NOMO-1 (cell line): Measurements from ENCODE around the gene KSR1.

Source experiments
- DNase-seq, 2 experiments: peaks; one replicate each; lab custom pipeline; 2025; ENCODE audit not compliant: unreplicated experiment in 2 of 2; lab: John Stamatoyannopoulos, UW

The KSR1 gene

DNA sequence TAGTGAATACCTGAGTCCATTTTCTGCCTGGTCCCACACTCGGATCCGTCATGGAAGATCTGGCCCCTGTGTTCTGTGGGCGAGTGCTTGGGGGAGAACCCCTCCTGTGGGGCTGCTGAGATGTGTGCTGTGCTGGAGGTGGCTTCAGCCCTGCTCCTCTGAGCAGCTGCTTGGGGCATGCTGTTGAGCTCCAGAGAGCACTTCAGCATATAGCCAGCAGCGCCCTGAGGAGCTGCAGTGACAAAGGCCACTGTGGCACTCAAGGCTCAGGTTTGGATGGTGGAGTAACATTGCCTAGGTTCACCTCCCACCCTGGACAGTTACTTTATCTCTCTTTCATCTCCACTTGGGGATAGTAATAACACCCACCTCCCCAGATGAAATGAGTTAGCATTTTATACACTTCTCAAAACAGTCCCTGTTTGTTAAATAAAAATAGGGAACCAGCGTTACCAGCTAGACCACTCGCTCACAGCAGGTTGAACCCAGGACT is 75.3 kb downstream of the KSR1 start:
- peak; percentile 13 to 41 for DNase-seq

DNA sequence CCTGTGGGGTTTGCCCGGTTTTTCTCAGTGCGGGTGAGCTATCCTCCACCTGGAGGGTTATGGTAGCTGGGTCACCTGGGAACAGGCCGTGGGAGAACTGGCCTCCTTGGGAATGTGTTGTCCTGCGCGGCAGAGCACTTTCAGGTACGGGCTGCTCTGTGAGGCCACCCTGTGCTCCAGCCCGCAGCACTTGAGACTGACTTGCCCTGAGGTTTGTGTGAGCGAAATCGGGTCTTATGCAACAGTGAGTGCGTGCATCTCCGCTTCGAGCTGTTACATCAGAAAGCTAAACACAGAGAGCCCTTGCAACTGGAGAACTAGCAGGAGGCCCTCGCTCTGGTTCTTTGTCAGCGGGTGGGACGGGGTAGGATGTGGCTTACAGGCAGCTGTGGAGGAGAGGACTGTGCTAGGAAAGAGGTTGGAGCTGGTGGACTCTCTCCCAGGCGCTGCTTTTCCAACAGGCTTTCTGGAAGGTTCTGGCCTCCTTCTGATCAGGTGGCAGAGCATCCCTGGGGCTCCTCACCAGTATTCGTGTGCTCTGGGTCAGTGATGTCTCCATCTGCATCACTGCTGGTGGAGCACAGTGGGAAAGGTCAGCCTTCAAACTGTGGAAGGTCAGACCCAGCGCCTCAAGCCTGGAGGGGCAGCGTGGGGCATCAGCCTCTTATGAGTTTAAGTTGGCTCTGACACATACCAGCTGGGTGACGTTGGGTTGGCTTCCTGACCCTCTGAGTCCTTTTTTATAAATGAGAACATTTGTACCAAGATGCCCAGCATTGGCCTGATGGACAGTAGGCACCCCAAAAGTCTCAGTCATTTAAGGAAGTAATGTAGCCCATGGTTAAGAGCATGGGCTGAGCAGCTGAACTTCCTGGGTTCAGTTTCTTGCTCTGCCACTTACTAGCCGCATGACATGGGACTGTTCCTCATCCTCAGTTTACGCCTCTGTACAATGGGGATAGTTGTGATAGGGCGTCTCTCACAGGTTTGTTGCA is 76.3 kb downstream of the KSR1 start:
- DNase-seq = peak; percentile 94 to 96

- DNase-seq = no peak
These were observed 77.9 kb downstream of the KSR1 start for GRCh38 chr17:27533874-27534815.

DNA sequence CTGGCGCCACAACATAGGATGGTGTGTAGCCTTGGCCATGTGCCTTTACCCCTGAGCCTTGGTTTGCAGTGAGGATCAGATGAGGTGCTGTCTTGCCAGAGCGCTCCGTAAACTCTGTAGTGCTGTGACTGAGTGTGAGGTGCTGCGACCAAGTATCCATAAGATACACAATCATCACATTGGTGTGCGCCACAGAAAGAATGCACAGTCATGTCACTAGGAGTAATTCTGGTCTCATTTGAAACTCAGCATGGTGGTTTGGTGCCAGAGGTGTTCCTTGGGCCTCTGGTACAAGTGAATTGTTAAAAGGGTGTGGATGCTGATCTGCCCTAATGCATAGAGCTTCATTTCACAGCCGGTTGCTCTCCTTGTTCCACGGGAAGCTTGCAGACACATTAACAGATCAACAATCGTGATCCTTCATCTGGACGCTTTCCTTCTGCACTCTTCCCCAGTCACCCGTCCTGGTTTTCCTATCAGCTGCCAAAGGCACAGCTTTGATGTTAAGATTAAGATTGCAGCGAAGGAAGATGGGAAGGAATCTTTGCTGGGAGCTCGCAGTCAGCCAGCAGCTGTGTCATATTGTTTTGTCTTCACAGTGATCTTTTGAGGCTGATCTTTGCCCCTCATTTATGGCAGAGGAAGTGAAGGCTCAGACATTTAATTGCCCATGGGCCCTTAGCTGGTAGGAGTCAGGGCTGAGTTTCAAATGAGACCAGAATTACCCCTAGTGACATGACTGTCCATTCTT is 79.1 kb downstream of the KSR1 start:
- peak; percentile 1 to 28 for DNase-seq

DNA sequence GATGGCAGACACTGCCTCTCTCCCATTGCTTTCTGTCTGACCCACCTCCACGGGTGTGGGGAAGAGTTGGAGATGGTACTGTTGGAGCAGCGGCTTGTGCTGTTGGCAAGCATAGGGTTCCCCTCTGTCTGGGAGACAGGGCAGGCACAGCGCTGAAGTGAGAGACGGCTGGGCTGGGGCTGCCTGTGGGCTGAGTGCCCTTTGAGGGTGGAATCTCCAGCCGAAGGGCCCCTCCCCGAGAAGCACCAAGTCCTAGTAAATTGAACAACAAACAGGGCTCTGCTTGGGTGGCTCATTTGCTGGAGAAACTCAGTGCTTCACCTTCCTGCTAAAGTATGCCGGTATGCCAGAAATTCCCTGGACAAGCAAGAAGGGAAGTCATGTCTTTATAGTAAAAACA is 79.7 kb downstream of the KSR1 start:
- DNase-seq = no peak

DNA sequence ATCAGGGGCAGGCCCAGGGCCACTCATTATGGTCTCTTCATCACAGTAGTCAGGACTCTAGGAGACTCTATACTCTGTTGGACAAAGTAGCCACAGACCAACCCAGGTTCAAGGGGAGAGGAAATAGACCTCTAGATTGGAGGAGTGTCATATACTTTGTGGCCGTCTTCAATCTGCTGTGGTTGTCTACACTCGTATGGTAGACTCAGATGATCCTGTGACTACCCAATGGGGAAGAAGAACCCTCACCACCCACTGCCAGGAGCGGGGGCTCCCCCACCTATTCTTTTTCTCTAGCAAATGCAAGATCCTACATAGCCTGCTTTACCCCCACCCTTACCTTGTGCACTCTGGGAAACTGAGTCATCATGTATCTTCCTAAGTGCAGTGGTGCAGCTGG is 80.5 kb downstream of the KSR1 start:
- DNase-seq = no peak

DNA sequence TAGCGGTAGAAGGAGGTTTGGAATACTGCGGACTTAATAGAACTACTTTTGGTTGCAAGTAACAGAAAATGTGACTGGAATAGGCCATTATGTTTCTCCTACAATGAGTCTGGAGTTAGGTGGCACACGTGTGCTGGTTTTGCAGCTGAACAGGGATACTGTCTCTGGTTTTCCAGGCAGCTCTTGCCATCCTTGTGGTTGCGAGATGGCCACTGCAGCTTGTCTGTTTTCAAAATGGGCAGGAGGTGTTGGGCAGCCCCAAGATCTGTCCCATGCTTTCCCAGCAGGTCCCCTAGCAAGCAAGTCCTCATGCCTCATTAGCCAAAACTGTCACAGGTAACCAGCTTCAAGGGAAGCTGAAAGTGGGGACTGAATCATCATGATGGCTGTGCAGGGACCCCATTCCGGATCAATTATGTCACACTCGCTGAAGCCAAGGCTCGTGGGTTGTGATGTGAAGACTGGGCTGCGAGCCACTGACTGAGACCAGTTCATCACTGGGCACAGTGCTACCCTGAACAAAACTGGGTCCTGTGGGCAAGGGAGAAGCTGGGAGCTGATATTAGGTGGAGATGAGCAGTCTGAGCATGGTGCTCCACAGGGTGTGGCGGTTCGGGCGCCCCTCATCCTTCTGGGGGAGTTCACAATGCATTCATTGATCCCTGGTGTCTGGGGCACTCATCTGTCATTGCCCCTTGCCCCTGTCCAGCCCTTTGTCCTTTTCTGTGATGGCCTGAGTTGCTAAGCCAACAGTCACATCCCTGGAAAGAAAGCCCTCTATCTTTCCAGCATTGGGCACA is 82.1 kb downstream of the KSR1 start:
- no peak for DNase-seq

DNA sequence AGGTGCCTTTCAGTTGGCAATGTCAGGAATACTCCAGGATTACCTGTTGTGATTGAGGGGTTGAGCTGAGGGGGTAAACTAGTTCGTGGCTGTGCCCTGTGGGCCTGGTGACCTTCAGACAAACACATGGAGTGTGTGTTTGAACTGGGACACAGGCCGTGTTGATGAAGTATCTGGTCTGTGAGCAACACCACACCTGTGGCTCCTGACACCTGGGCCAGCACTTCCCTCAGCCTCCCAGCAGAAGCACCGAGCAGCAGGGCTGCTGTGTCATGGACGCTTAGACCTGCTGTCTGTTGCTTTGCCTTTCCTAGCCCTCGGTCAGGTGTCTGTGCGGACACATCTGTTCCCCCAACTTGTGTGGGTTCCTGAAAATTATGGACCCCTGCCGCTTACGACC is 82.9 kb downstream of the KSR1 start:
- no peak for DNase-seq

- DNase-seq = no peak
These were observed 83.6 kb downstream of the KSR1 start for GRCh38 chr17:27539794-27540317.

DNA sequence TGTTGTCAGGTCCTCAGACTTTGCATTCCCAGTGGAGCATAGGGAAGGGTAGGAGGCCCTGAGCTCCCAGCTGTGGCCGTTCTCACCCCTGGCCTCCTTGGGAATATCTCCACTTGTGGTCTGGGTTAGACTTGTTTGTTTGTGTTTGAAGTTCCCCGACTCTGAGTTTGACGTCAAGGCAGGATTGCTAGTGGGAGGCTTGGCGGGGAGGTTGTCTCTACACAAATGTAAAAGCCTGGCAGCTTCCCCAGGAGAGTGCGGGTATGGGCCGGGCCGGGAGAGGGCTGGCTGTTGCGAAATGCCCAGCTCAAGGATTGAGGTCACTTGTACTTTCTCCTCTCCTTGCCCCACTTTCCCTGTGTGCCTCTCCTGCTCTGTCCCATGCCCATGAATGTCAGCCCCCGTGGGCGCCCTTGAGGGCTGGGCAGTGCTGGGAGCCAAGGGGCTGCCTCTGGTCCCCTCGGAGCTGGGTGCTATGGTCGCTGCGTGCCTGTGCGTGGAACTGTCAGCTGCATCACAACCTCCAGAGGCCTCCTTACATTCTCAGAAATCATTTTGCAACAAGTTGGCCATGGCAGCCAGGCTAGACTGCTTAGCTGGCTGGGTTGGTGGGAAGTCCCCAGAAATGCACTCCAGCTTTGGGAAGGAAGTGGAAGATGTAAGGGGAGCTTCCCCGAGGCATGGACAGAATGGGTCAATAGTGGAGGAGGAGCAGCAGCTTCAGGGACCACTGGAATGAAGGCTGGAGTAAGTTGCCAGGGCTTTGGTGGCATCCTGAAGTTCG is 84.3 kb downstream of the KSR1 start:
- DNase-seq = peak; percentile 21 to 33

DNA sequence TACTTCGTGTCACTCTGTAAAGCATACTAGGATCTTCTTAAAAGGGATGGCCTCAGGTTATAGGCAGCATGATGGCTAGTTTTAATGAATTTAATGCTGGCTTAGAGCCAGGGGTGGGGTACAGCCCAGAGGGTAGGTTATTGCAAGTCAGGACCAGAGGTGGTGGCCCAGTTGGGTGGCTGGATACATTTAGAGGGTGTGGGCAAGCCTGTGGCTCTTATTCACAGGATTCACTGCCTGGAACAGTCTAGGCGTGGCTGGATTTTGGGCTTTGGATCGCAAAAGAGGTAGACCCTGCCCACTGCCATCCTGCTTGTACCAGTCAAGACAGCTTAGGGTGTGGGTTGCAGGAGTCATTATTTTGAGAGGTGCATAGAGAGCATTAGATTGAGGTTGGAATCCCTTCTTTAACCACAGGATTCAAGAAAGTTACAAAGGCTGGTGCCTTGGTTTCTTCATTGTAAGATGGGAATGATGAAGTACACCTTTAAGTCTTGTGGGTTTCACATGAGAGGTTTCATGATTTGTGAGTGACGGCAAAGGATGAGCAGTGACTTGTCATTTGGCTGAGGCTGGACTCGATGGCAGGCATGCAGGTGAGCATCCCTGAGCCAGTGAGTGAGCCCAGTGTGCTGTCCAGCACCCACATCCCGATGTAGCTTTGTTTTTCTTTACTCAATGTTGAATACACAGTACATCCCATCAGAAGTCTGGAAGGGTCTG is 85.2 kb downstream of the KSR1 start:
- DNase-seq = no peak

GRCh38 chr17:27542841-27543463 is 86.7 kb downstream of the KSR1 start:
- no peak for DNase-seq

GRCh38 chr17:27543464-27543856 is 87.2 kb downstream of the KSR1 start:
- DNase-seq = no peak

DNA sequence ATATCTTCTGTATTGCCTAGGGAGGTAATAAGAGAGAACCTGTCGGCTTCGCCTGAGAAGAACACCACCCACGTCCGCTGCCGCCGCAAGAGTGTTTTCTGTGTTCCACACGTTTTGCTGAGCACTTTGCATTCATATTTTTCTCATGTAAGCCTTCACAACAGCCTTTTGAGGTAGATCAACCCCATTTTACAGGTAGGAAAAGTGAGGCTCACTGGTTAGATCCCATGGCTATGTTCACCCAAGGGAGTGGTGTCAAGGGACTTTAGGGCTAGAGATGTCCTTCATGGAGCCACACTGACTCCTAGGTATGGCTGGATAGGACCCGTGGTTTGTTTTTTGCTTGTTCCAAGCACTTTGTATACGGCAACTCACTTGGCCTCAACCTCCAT is 87.7 kb downstream of the KSR1 start:
- no peak for DNase-seq

DNA sequence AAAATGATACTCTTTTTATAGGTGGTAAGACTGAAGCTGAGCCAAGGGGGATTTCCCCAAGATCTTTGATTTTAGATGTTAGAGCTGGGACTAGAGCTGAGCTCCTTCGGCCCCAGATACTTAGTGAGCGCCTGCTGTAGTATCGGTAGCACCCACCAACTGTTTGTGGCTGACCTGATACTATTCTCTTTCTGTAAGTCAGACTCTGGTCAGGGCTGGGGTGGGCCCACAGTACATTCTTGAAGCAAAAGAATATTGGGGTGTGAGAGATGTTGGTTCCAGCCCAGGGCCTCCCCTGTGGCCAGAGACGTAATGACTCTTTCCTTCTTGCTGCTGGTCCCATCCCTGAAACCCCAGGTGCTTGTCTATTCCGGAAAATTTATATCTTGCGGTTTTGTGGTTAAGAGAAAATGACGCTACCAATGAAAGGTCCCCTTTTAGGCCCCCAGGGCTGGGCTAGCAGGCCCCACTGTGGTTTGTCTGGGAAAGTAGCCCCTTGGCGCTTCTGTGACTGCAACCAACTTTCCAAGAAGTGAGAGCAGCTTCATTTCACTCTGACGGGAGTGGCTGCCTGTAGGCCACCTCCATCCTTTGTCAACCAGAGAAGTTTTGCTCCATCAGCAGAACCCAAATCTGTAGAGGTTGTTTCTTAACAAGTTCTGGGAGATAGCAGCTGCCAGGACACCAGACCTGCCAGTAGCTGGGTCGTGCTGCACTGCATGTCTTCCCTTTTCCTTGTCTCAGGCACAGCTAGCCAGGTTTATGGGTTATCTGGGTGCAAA is 88.3 kb downstream of the KSR1 start:
- DNase-seq = peak; percentile 87 to 89

- peak; percentile 15 to 28 for DNase-seq
These were observed 89.4 kb downstream of the KSR1 start for GRCh38 chr17:27545562-27546229.
